Gastrocnemius medialis (tissue), 4 donors: ENCODE measurements around the gene EPAS1. TPM values are rescaled to one million over a fixed set of nuclear protein-coding genes. Genes with fewer than 3 reads are reported as not detected.

ENCODE experiments used
- ATAC-seq, 2 donors: fragments of 150-250 bp; one replicate each; pipeline ENCODE4 v1.9.1; 2016
- DNase-seq, 2 donors: peaks; one replicate each; pipeline ENCODE4 v3.0.0-alpha.2; 2019
- H3K27ac ChIP-seq, 4 donors: fragments of 200-600 bp; sonication (generic); 1 replicate in 1 of 4; 2 replicates in 3 of 4; pipeline ENCODE4 v1.5.1; 2016 to 2018; ENCODE audit warnings: mild to moderate bottlenecking in 2 of 4, moderate library complexity in 1 of 4
- H3K27me3 ChIP-seq, 3 donors: fragments of 200-600 bp; sonication (generic) in 2 of 3; 1 replicate in 1 of 3; 2 replicates in 2 of 3; pipeline versions ENCODE4 v1.5.1 to v1.6.0; 2016 to 2019; ENCODE audit warnings: mild to moderate bottlenecking in 1 of 3, moderate library complexity in 1 of 3
- H3K36me3 ChIP-seq, 2 donors: fragments of 200-600 bp; sonication (generic) in 1 of 2; one replicate each; pipeline ENCODE4 v1.5.1; 2017 to 2018
- H3K4me1 ChIP-seq, 2 donors: fragments of 200-600 bp; sonication (generic) in 1 of 2; one replicate each; pipeline ENCODE4 v1.5.1; 2016 to 2017; ENCODE audit warnings: mild to moderate bottlenecking in 2 of 2
- H3K4me3 ChIP-seq, 4 donors: fragments of 200-600 bp; sonication (generic) in 3 of 4; 1 replicate in 1 of 4; 2 replicates in 3 of 4; pipeline ENCODE4 v1.5.1; 2016 to 2019; ENCODE audit warnings: mild to moderate bottlenecking in 2 of 4
- H3K9me3 ChIP-seq, 3 donors: fragments of 200-600 bp; sonication (generic) in 2 of 3; 1 replicate in 1 of 3; 2 replicates in 2 of 3; pipeline ENCODE4 v1.5.1; 2016 to 2019
- CTCF ChIP-seq, 5 experiments: fragments of 450-650 bp in 3 of 5; fragments of 200-600 bp in 2 of 5; sonication (generic) in 2 of 5; IDR thresholded peaks in 4 of 5; conservative IDR thresholded peaks in 1 of 5; 1 replicate in 4 of 5; 2 replicates in 1 of 5; pipeline ENCODE4 v1.5.1; 2016 to 2019; ENCODE audit warnings: antibody characterized with exemption in 5 of 5, mild to moderate bottlenecking in 3 of 5, moderate library complexity in 3 of 5
- POLR2A ChIP-seq, 2 donors: fragments of 450-650 bp; IDR thresholded peaks; one replicate each; pipeline ENCODE4 v1.6.1; 2017; ENCODE audit warnings: antibody characterized with exemption in 2 of 2, mild to moderate bottlenecking in 2 of 2, moderate library complexity in 2 of 2
- in situ Hi-C, 4 donors: fragments of 200-750 bp; cut with MboI; loops; one replicate each; pipeline versions ENCODE4 v1.15.0 to v1.8.0; 2017; ENCODE audit warnings: low sequenced_read_pairs in 4 of 4
- intact Hi-C: fragments of 100-400 bp; cut with DNase I; formaldehyde crosslinking; loops from one replicate; pipeline ENCODE4 v1.15.1; 2023; ENCODE audit warnings: low total_unique reads
- total RNA-seq, 4 donors: library from RNA; depleted of rRNA; stranded (reverse); fragments of >200 nt; gene quantifications; one replicate each; pipeline versions ENCODE4 v1.1.0 to v1.2.3, GENCODE V29; 2016

EPAS1 gene
- total RNA-seq, 4 donors from 2014 or later, result 61.5 to 95.1 (median 90.0) TPM

GRCh38 chr2:46377666-46378560, 80.7 kb downstream of the EPAS1 start:
- no peaks in the 10 kb centered on the region for H3K9me3 ChIP-seq
- peaks cover 0 to 79% of the 10 kb centered on the region in 2 donors for H3K36me3 ChIP-seq
- H3K4me3 ChIP-seq, result no peak overlapping the region
- no peak for DNase-seq
- no peaks in the 10 kb centered on the region for H3K27me3 ChIP-seq
- peak overlapping the region in 3 of 4 donors; percentile 33 to 42 (median 33) for H3K27ac ChIP-seq
- H3K4me1 ChIP-seq, result peaks cover 0 to 13% of the 10 kb centered on the region in 2 donors
- in situ Hi-C loops, result no loop called here
- no peak for TF ChIP-seq CTCF (IDR thresholded peaks at IDR 0.05 in 4 of 5, conservative IDR thresholded peaks at IDR 0.05 in 1 of 5)
- intact Hi-C loops, result no loop called here
- ATAC-seq, result no peak

- no peaks in the 10 kb centered on the region for H3K9me3 ChIP-seq
- peaks cover 0 to 13% of the 10 kb centered on the region in 2 donors for H3K4me1 ChIP-seq
- no peak overlapping the region for H3K4me3 ChIP-seq
- no peak overlapping the region for H3K27ac ChIP-seq
- in situ Hi-C loops, result no loop called here
- DNase-seq, result no peak
- no peak for ATAC-seq
- intact Hi-C loops, result no loop called here
- H3K36me3 ChIP-seq, result peaks cover 0 to 79% of the 10 kb centered on the region in 2 donors
- TF ChIP-seq CTCF (IDR thresholded peaks at IDR 0.05 in 4 of 5, conservative IDR thresholded peaks at IDR 0.05 in 1 of 5), result no peak
- no peak for TF ChIP-seq POLR2A (IDR thresholded peaks at IDR 0.05)
- H3K27me3 ChIP-seq, result no peaks in the 10 kb centered on the region
These were observed 81.4 kb downstream of the EPAS1 start for GRCh38 chr2:46378616-46379015.

- in situ Hi-C loops, result no loop called here
- TF ChIP-seq POLR2A (IDR thresholded peaks at IDR 0.05), result no peak
- TF ChIP-seq CTCF (IDR thresholded peaks at IDR 0.05 in 4 of 5, conservative IDR thresholded peaks at IDR 0.05 in 1 of 5), result no peak
- DNase-seq, result no peak
- Histone ChIP-seq H3K36me3 (peaks cover 0 to 82% of the 10 kb centered on the region in 2 donors), H3K9me3 (no peaks in the 10 kb centered on the region), H3K4me3 (no peak overlapping the region), H3K27ac (no peak overlapping the region), H3K27me3 (no peaks in the 10 kb centered on the region), H3K4me1 (peaks cover 0 to 13% of the 10 kb centered on the region in 2 donors)
- intact Hi-C loops, result no loop called here
- ATAC-seq, result no peak
These were observed 82.2 kb downstream of the EPAS1 start for GRCh38 chr2:46379213-46380037.

GRCh38 chr2:46380038-46380940, 83.1 kb downstream of the EPAS1 start:
- Histone ChIP-seq H3K4me3 (no peak overlapping the region), H3K36me3 (peaks cover 0 to 85% of the 10 kb centered on the region in 2 donors), H3K27ac (no peak overlapping the region), H3K27me3 (no peaks in the 10 kb centered on the region), H3K4me1 (peaks cover 0 to 13% of the 10 kb centered on the region in 2 donors), H3K9me3 (no peaks in the 10 kb centered on the region)
- intact Hi-C loops, result no loop called here
- DNase-seq (no peak), ATAC-seq (no peak)
- in situ Hi-C loops, result no loop called here
- TF ChIP-seq CTCF (IDR thresholded peaks at IDR 0.05 in 4 of 5, conservative IDR thresholded peaks at IDR 0.05 in 1 of 5) (no peak), POLR2A (IDR thresholded peaks at IDR 0.05) (no peak)
